Parietal lobe (tissue), 1 donor: Measurements from ENCODE around the gene AGPAT4. TPM values are rescaled to one million over a fixed set of nuclear protein-coding genes. Genes with fewer than 3 reads are reported as not detected.

Experiments
- total RNA-seq: library from RNA; depleted of rRNA; stranded (reverse); fragments of >200 nt; gene quantifications from one replicate; pipeline ENCODE4 v1.2.3, GENCODE V29; 2014

AGPAT4 gene
- total RNA-seq = 173 TPM

GRCh38 chr6:161273752-161274487 lies at the start of gene AGPAT4:
Gene AGPAT4, minus strand, starts transcription at chr6:161274061. Its CDS starts 41,848 bp downstream, at chr6:161232213.

